HG03460 (cell line): ENCODE measurements around the gene C1orf146.
"Not testable (repeated sequence)": the region's sequence is repeated elsewhere in the genome, so short reads cannot be mapped to it uniquely, and the experiment has no call there.

Experiments
- ATAC-seq: cut with Tn5 transposase; IDR thresholded peaks from one replicate; pipeline ENCODE4 v1.9.1; 2021; ENCODE audit not compliant: unreplicated experiment

Gene C1orf146

GRCh38 chr1:92217721-92218120, at the start of gene C1orf146:
Gene C1orf146 (plus strand): TSS chr1:92217915. CDS start chr1:92231421, 13,506 bp downstream.
- no peak for ATAC-seq

- no peak for ATAC-seq
Observed at GRCh38 chr1:92168657-92169056, 49.1 kb upstream of the C1orf146 start.

GRCh38 chr1:92169214-92170005, 48.3 kb upstream of the C1orf146 start:
- no peak for ATAC-seq

GRCh38 chr1:92184632-92185031, 33.1 kb upstream of the C1orf146 start:
- ATAC-seq, result no peak

GRCh38 chr1:92186081-92186480, 31.6 kb upstream of the C1orf146 start:
- ATAC-seq, result no peak

- no peak for ATAC-seq
Observed at GRCh38 chr1:92188436-92189255, 29.1 kb upstream of the C1orf146 start.

GRCh38 chr1:92191726-92192125, 26.0 kb upstream of the C1orf146 start:
- ATAC-seq, result no peak

- ATAC-seq, result no peak
Observed at GRCh38 chr1:92192246-92192645, 25.5 kb upstream of the C1orf146 start.

- no peak for ATAC-seq
Observed at GRCh38 chr1:92194511-92194910, 23.2 kb upstream of the C1orf146 start.

GRCh38 chr1:92201973-92202372, 15.7 kb upstream of the C1orf146 start:
- ATAC-seq, result no peak

- ATAC-seq, result no peak
Observed at GRCh38 chr1:92203105-92203504, 14.6 kb upstream of the C1orf146 start.

- no peak for ATAC-seq
Observed at GRCh38 chr1:92210701-92211100, 7.0 kb upstream of the C1orf146 start.

- ATAC-seq, result no peak
Observed at GRCh38 chr1:92211166-92211565, 6.5 kb upstream of the C1orf146 start.

GRCh38 chr1:92218559-92218958, 844 bp downstream of the C1orf146 start:
- ATAC-seq, result no peak

GRCh38 chr1:92219028-92219427, 1.3 kb downstream of the C1orf146 start:
- no peak for ATAC-seq

GRCh38 chr1:92228401-92228800, 10.7 kb downstream of the C1orf146 start:
- no peak for ATAC-seq

GRCh38 chr1:92230736-92231135, 13.0 kb downstream of the C1orf146 start:
- no peak for ATAC-seq

GRCh38 chr1:92240034-92240433, 22.3 kb downstream of the C1orf146 start:
- ATAC-seq, result no peak

GRCh38 chr1:92244376-92244775, 26.7 kb downstream of the C1orf146 start:
- ATAC-seq, result no peak

GRCh38 chr1:92254714-92255113, 37.0 kb downstream of the C1orf146 start:
- ATAC-seq, result not testable (repeated sequence)

GRCh38 chr1:92259350-92259749, 41.6 kb downstream of the C1orf146 start:
- no peak for ATAC-seq

- ATAC-seq, result no peak
Observed at GRCh38 chr1:92262516-92262915, 44.8 kb downstream of the C1orf146 start.
